Panc1 (cell line): ENCODE data around the gene GPRC5A. TPM values are rescaled to one million over a fixed set of nuclear protein-coding genes. Genes with fewer than 3 reads are reported as not detected.

Experiments used
- ATAC-seq: fragments of 200-7000 bp; cut with Tn5 transposase; 2 replicates; pipeline ENCODE4 v1.9.1; 2020; ENCODE audit warnings: mild to moderate bottlenecking, moderate library complexity
- BruUV-seq: library from RNA; stranded (reverse); fragments of 400-500 nt; replicated peaks from 2 replicates; lab custom pipeline; 2021; lab: Mats Ljungman, UMichigan
- CTCF ChIA-PET: fragments of 300-600 bp; sonication (Branson Sonifier 250); formaldehyde crosslinking; loops from one replicate; lab custom pipeline; 2022; ENCODE audit warnings: antibody characterized with exemption; lab: Charles Lee
- POLR2A ChIA-PET: fragments of 300-600 bp; sonication (Branson Sonifier 250); formaldehyde crosslinking; loops from one replicate; lab custom pipeline; 2022; ENCODE audit warnings: antibody characterized with exemption; lab: Charles Lee
- DNase-seq: peaks from one replicate; pipeline ENCODE4 v3.0.0-alpha.2; 2010; ENCODE audit warnings: low read depth, low spot score
- H3K27ac ChIP-seq: 2 replicates; pipeline ENCODE4 v1.5.1; 2011; ENCODE audit warnings: mild to moderate bottlenecking, low read length, inconsistent platforms
- H3K27me3 ChIP-seq: fragments of 200-500 bp; sonication (Bioruptor generic); 2 replicates; pipeline ENCODE4 v1.6.0; 2014; ENCODE audit warnings: low read length, inconsistent platforms; ENCODE audit not compliant: control insufficient read depth, insufficient read depth
- H3K36me3 ChIP-seq: fragments of 200-500 bp; sonication (Bioruptor generic); 2 replicates; pipeline ENCODE4 v1.5.1; 2014; ENCODE audit warnings: inconsistent platforms, mild to moderate bottlenecking, low read length, moderate library complexity; ENCODE audit not compliant: control insufficient read depth, insufficient read depth
- H3K4me1 ChIP-seq: 2 replicates; pipeline ENCODE4 v1.5.1; 2011; ENCODE audit warnings: inconsistent platforms, mild to moderate bottlenecking, low read length, moderate library complexity; ENCODE audit not compliant: control insufficient read depth, insufficient read depth
- H3K4me3 ChIP-seq, 2 experiments: 2 replicates each; pipeline ENCODE4 v1.5.1; 2011 to 2012; ENCODE audit warnings: low read depth in 2 of 2, low read length in 2 of 2, mild to moderate bottlenecking in 2 of 2, inconsistent platforms in 1 of 2, moderate library complexity in 1 of 2
- H3K9me3 ChIP-seq: fragments of 200-500 bp; sonication (Bioruptor generic); 2 replicates; pipeline ENCODE4 v1.5.1; 2014; ENCODE audit warnings: low read depth, mild to moderate bottlenecking, inconsistent platforms, low read length, moderate library complexity; ENCODE audit not compliant: control insufficient read depth, insufficient read depth
- CTCF ChIP-seq: fragments of 450-650 bp; IDR thresholded peaks from 2 replicates; pipeline ENCODE4 v1.5.1; 2017; ENCODE audit warnings: mild to moderate bottlenecking
- POLR2AphosphoS5 ChIP-seq: IDR thresholded peaks from 2 replicates; pipeline ENCODE4 v1.6.1; 2012; ENCODE audit warnings: mild to moderate bottlenecking, low read depth, low read length, moderate library complexity
- REST ChIP-seq, 2 experiments: IDR thresholded peaks; 2 replicates each; pipeline ENCODE4 v1.6.1; 2011 to 2012; ENCODE audit warnings: low read depth in 2 of 2, control low read depth in 1 of 2, low read length in 1 of 2, mild to moderate bottlenecking in 1 of 2, moderate library complexity in 1 of 2; ENCODE audit not compliant: insufficient read depth in 1 of 2
- SIN3A ChIP-seq: IDR thresholded peaks from 2 replicates; pipeline ENCODE4 v1.6.1; 2012; ENCODE audit warnings: low read depth, mild to moderate bottlenecking, low read length, moderate library complexity, borderline replicate concordance; ENCODE audit not compliant: insufficient read depth
- TCF7L2 ChIP-seq: IDR thresholded peaks from 2 replicates; pipeline ENCODE4 v1.6.1; 2011; ENCODE audit warnings: mild to moderate bottlenecking, low read depth, low read length, inconsistent platforms
- in situ Hi-C: cut with HindIII; loops from 2 replicates; pipeline ENCODE4 v1.10.0; 2016; ENCODE audit warnings: low sequenced_read_pairs, low pct_unique_long_range_greater_than_20kb
- intact Hi-C: fragments of 100-400 bp; cut with micrococcal nuclease; formaldehyde crosslinking; loops from one replicate; pipeline ENCODE4 v1.10.0; 2022; ENCODE audit not compliant: unreplicated experiment
- total RNA-seq: library from RNA; stranded (reverse); gene quantifications from one replicate; pipeline ENCODE4 v1.2.1, GENCODE V29; 2021; ENCODE audit not compliant: unreplicated experiment

GPRC5A gene
- total RNA-seq, 1 experiment from 2014 or later = 648 TPM

GRCh38 chr12:12954356-12954755 lies 63.0 kb downstream of the GPRC5A start:
- H3K9me3 ChIP-seq = no peaks in the 10 kb centered on the region
- POLR2A ChIA-PET = no interaction called here
- CTCF ChIA-PET = no interaction called here
- in situ Hi-C loops (no loop called here), intact Hi-C loops (no loop called here)
- ATAC-seq (no peak), DNase-seq (no peak)
- no peaks in the 10 kb centered on the region for H3K27me3 ChIP-seq
- H3K4me1 ChIP-seq = no peaks in the 10 kb centered on the region
- TF ChIP-seq POLR2AphosphoS5 = no peak
- no peak for TF ChIP-seq TCF7L2
- no peak for TF ChIP-seq REST (IDR thresholded peaks at IDR 0.05; ENCODE audit: insufficient read depth in 1 of 2, low read depth in 2 of 2, low read length in 1 of 2)
- no peak for TF ChIP-seq SIN3A
- no peak for TF ChIP-seq CTCF
- no TSS peak for BruUV-seq
- H3K27ac ChIP-seq = no peak overlapping the region
- no peaks in the 10 kb centered on the region for H3K36me3 ChIP-seq
- no peak overlapping the region for H3K4me3 ChIP-seq

- ATAC-seq = no peak
- TF ChIP-seq POLR2AphosphoS5 (no peak), REST (IDR thresholded peaks at IDR 0.05; ENCODE audit: insufficient read depth in 1 of 2, low read depth in 2 of 2, low read length in 1 of 2) (no peak), CTCF (no peak), TCF7L2 (no peak), SIN3A (no peak)
- H3K36me3 ChIP-seq = no peaks in the 10 kb centered on the region
- no peak for DNase-seq
- no peaks in the 10 kb centered on the region for H3K27me3 ChIP-seq
- ChIA-PET POLR2A (no interaction called here), CTCF (interaction anchor here (0.7 kb wide), 1 partner anchor 21 kb away, joined by 5 read pairs; no protein-coding TSS in a partner anchor)
- in situ Hi-C loops (no loop called here), intact Hi-C loops (no loop called here)
- no peak overlapping the region for H3K4me3 ChIP-seq
- H3K9me3 ChIP-seq = no peaks in the 10 kb centered on the region
- no TSS peak for BruUV-seq
- H3K27ac ChIP-seq = no peak overlapping the region
- H3K4me1 ChIP-seq = no peaks in the 10 kb centered on the region
These were observed 63.7 kb downstream of the GPRC5A start for GRCh38 chr12:12954878-12955625.
